B cell (primary cell): ENCODE results near the gene CFL1. TPM values are rescaled to one million over a fixed set of nuclear protein-coding genes. Genes with fewer than 3 reads are reported as not detected.

Source experiments
- ATAC-seq: fragments of 200-7000 bp; cut with Tn5 transposase; one replicate; pipeline ENCODE4 v1.10.0; 2021; ENCODE audit warnings: low read depth, mild to moderate bottlenecking, moderate number of reproducible peaks, moderate library complexity
- CTCF ChIA-PET: fragments of 350-600 bp; sonication (Branson Sonifier 250); formaldehyde crosslinking; loops from one replicate; lab custom pipeline; 2021; ENCODE audit warnings: antibody characterized with exemption, inconsistent platforms; lab: Charles Lee
- POLR2A ChIA-PET: fragments of 350-600 bp; sonication (Branson Sonifier 250); formaldehyde crosslinking; loops from one replicate; lab custom pipeline; 2021; ENCODE audit warnings: antibody characterized with exemption; lab: Charles Lee
- DNase-seq: peaks from one replicate; pipeline ENCODE4 v3.0.0; 2013
- H2AFZ ChIP-seq: 2 replicates; pipeline ENCODE4 v1.6.1; 2012; ENCODE audit warnings: mild to moderate bottlenecking, low read depth, low read length; ENCODE audit not compliant: insufficient read depth, poor library complexity, severe bottlenecking
- H3K27ac ChIP-seq, 2 donors: 1 replicate in 1 of 2; 2 replicates in 1 of 2; pipeline ENCODE4 v1.5.1; 2012 to 2013; ENCODE audit warnings: low read length in 2 of 2, mild to moderate bottlenecking in 2 of 2, moderate library complexity in 1 of 2
- H3K27me3 ChIP-seq, 4 experiments: fragments of 200-600 bp in 1 of 4; sonication (generic) in 1 of 4; replicated peaks in 1 of 4; 1 replicate in 2 of 4; 2 replicates in 2 of 4; pipeline versions ENCODE4 v1.6.1 to v1.7.0; 2013 to 2016; ENCODE audit warnings: low read length in 3 of 4, mild to moderate bottlenecking in 2 of 4, mixed read lengths in 1 of 4, moderate library complexity in 1 of 4; ENCODE audit not compliant: insufficient read depth in 4 of 4, control insufficient read depth in 3 of 4; ENCODE audit errors: control extremely low read depth in 1 of 4
- H3K36me3 ChIP-seq, 2 experiments: replicated peaks in 1 of 2; 1 replicate in 1 of 2; 2 replicates in 1 of 2; pipeline versions ENCODE4 v1.6.1 to v1.7.1; 2013; ENCODE audit warnings: low read length in 1 of 2; ENCODE audit not compliant: insufficient read depth in 2 of 2, control insufficient read depth in 1 of 2; ENCODE audit errors: control extremely low read depth in 1 of 2, extremely low read depth in 1 of 2
- H3K4me1 ChIP-seq, 2 donors: fragments of 200-600 bp in 1 of 2; sonication (generic) in 1 of 2; 1 replicate in 1 of 2; 2 replicates in 1 of 2; pipeline versions ENCODE4 v1.5.1 to v1.6.1; 2013 to 2017; ENCODE audit warnings: low read length in 2 of 2; ENCODE audit not compliant: control insufficient read depth in 2 of 2, insufficient read depth in 2 of 2
- H3K4me2 ChIP-seq: replicated peaks from 2 replicates; pipeline ENCODE3; 2012; ENCODE audit warnings: mild to moderate bottlenecking, low read depth, low read length; ENCODE audit not compliant: poor library complexity, severe bottlenecking
- H3K4me3 ChIP-seq, 5 experiments: fragments of 200-600 bp in 1 of 5; sonication (generic) in 1 of 5; 1 replicate in 3 of 5; 2 replicates in 2 of 5; pipeline versions ENCODE4 v1.5.1 to v1.7.0; 2011 to 2016; ENCODE audit warnings: low read length in 4 of 5, mild to moderate bottlenecking in 4 of 5, low read depth in 2 of 5, control low read depth in 1 of 5, moderate library complexity in 1 of 5; ENCODE audit not compliant: insufficient read depth in 1 of 5; ENCODE audit errors: control extremely low read depth in 1 of 5, extremely low read depth in 1 of 5
- H3K79me2 ChIP-seq: fragments of 200-600 bp; sonication (generic); one replicate; pipeline ENCODE4 v1.6.0; 2016; ENCODE audit warnings: low read length; ENCODE audit not compliant: control insufficient read depth, insufficient read depth
- H3K9ac ChIP-seq: fragments of 200-600 bp; sonication (generic); 2 replicates; pipeline ENCODE4 v1.6.1; 2017; ENCODE audit warnings: mild to moderate bottlenecking, low read length, moderate library complexity
- H3K9me3 ChIP-seq, 3 donors: one replicate each; pipeline versions ENCODE4 v1.6.1 to v1.7.1; 2013; ENCODE audit warnings: low read length in 2 of 3; ENCODE audit not compliant: control insufficient read depth in 2 of 3, insufficient read depth in 1 of 3; ENCODE audit errors: control extremely low read depth in 1 of 3
- H4K20me1 ChIP-seq: 2 replicates; pipeline ENCODE4 v1.6.0; 2012; ENCODE audit warnings: mild to moderate bottlenecking, low read length; ENCODE audit not compliant: insufficient read depth, control insufficient read depth, poor library complexity, severe bottlenecking
- H3K27ac Mint-ChIP-seq: one replicate; pipeline ENCODE4 v1.8.0; 2021; ENCODE audit warnings: mixed read lengths
- H3K27me3 Mint-ChIP-seq: one replicate; pipeline ENCODE4 v1.8.0; 2021; ENCODE audit warnings: mixed read lengths
- H3K4me1 Mint-ChIP-seq: one replicate; pipeline ENCODE4 v1.8.0; 2021; ENCODE audit warnings: mixed read lengths
- H3K4me3 Mint-ChIP-seq: one replicate; pipeline ENCODE4 v1.8.0; 2021; ENCODE audit warnings: mixed read lengths
- H3K9me3 Mint-ChIP-seq: one replicate; pipeline ENCODE4 v1.8.0; 2022; ENCODE audit warnings: mixed read lengths; ENCODE audit not compliant: insufficient read depth
- EZH2 ChIP-seq: IDR thresholded peaks from 2 replicates; pipeline ENCODE4 v1.6.1; 2012; ENCODE audit warnings: borderline replicate concordance, low read depth, mild to moderate bottlenecking, moderate library complexity, low read length; ENCODE audit not compliant: insufficient read depth, poor library complexity, severe bottlenecking
- WGBS: methylation state at CpG from one replicate; pipeline ENCODE4 v1.1.5; 2013; ENCODE audit warnings: missing lambda C conversion rate; ENCODE audit not compliant: insufficient coverage; 5-methylcytosine and 5-hydroxymethylcytosine counted together
- intact Hi-C: fragments of 100-400 bp; cut with micrococcal nuclease; formaldehyde crosslinking; loops from one replicate; pipeline ENCODE4 v1.10.0; 2022
- polyA plus RNA-seq: library from polyadenylated mRNA; depleted of rRNA; stranded (reverse); fragments of >200 nt; gene quantifications from 2 replicates; pipeline ENCODE4 v1.2.3, GENCODE V29; 2012
- total RNA-seq, 2 donors: library from RNA; stranded (reverse); fragments of 120-200 nt in 1 of 2; gene quantifications; 1 replicate in 1 of 2; 2 replicates in 1 of 2; pipeline versions ENCODE4 v1.2.3 to v1.2.4, GENCODE V29; 2013 to 2022
- TF ChIP-seq, protein P1 (sequence below): fragments of 200-600 bp; IDR thresholded peaks from one replicate; pipeline ENCODE4 v1.8.0; 2022; ENCODE audit warnings: antibody characterized with exemption, mild to moderate bottlenecking

The CFL1 gene
- total and polyA plus RNA-seq, 2 donors (not counting 1 experiment from before 2014, with no cell fraction given) = 455 to 990 TPM

DNA sequence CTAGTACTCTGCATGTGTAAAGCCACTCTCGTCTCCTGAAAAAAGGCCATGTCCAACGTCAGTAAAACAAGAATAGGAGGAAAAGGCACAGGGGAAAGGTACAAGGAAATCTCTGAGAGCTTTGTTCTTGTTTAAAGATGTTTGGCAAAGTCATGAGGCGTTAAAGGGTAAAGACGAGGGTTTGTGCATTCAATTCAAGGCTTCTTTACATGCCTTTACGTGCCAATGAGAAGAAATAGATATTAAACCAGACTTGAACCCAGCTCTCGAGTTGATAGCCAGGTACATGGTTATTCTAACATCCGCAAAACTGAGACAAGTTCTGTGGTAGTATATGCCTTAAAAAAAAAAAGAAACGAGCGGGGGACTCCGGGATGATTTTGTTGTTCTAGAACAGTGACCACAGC is 704 bp upstream of the CFL1 start:
- ChIA-PET POLR2A (interaction anchor here (0.6 to 4.8 kb wide), 14 partner anchors 8 to 293 kb away, joined by 3 to 65 read pairs (median 10); partner anchors contain the start of genes BANF1, CCDC85B, EIF1AD and FIBP), CTCF (interaction anchor here (1.4 to 8.6 kb wide), 6 partner anchors 13 to 244 kb away, joined by 3 to 244 read pairs (median 6); partner anchors contain the start of genes CCDC85B, EFEMP2, FIBP and PCNX3)
- Mint-ChIP-seq H3K4me1 (peaks cover 52% of the 10 kb centered on the region), H3K27me3 (no peaks in the 10 kb centered on the region), H3K9me3 (no peaks in the 10 kb centered on the region), H3K27ac (peak overlapping the region; percentile 98), H3K4me3 (peak overlapping the region; percentile 92)
- no peaks in the 10 kb centered on the region for H3K27me3 ChIP-seq
- H3K4me3 ChIP-seq = peak overlapping the region; percentile 56 to 98 (median 95)
- H3K36me3 ChIP-seq = peaks cover 0 to 53% of the 10 kb centered on the region in 2 experiments
- no peaks in the 10 kb centered on the region for H3K9me3 ChIP-seq
- no peak for ATAC-seq
- TF ChIP-seq EZH2 = no peak
- TF ChIP-seq, protein P1, sequence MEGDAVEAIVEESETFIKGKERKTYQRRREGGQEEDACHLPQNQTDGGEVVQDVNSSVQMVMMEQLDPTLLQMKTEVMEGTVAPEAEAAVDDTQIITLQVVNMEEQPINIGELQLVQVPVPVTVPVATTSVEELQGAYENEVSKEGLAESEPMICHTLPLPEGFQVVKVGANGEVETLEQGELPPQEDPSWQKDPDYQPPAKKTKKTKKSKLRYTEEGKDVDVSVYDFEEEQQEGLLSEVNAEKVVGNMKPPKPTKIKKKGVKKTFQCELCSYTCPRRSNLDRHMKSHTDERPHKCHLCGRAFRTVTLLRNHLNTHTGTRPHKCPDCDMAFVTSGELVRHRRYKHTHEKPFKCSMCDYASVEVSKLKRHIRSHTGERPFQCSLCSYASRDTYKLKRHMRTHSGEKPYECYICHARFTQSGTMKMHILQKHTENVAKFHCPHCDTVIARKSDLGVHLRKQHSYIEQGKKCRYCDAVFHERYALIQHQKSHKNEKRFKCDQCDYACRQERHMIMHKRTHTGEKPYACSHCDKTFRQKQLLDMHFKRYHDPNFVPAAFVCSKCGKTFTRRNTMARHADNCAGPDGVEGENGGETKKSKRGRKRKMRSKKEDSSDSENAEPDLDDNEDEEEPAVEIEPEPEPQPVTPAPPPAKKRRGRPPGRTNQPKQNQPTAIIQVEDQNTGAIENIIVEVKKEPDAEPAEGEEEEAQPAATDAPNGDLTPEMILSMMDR = no peak
- DNase-seq = no peak
- 0% methylated on average over 6 of the region's 10 CpGs for WGBS
- H3K4me2 ChIP-seq = peak overlapping the region; percentile 94
- peak overlapping the region; percentile 77 to 89 for H3K27ac ChIP-seq
- peaks cover 68% of the 10 kb centered on the region for H3K79me2 ChIP-seq
- intact Hi-C loops = loop anchor here (1.0 to 5.0 kb wide), 12 partner anchors 14 to 409 kb away; partner anchors contain the start of genes AP5B1, BANF1, C11orf68 and DRAP1
- peak overlapping the region; percentile 85 for H2AFZ ChIP-seq
- peak overlapping the region; percentile 79 for H3K9ac ChIP-seq
- H4K20me1 ChIP-seq = peaks cover 63% of the 10 kb centered on the region
- peaks cover 27 to 55% of the 10 kb centered on the region in 2 donors for H3K4me1 ChIP-seq

DNA sequence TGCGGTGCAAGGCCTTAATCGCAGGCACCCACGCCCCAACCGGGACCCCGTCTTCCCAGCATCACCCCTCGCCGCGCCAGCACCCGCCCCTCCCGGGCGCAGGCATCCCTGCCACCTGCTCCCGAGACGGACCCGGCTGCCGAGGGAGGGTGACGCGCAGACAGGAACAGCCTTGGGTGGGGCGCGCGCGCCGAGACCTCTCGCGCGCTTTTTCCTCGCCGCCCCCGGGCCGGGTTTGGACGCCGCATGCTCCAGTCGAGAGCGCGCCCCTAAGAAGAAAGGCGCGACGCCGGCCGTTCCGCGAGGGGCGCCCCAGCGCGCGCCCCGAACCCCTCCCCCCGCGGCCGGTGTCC is 504 bp downstream of the CFL1 start:
- H4K20me1 ChIP-seq = peaks cover 63% of the 10 kb centered on the region
- TF ChIP-seq EZH2 = no peak
- TF ChIP-seq, protein P1 = no peak
- no peaks in the 10 kb centered on the region for H3K27me3 ChIP-seq
- peak overlapping the region; percentile 94 for H3K4me2 ChIP-seq
- under 1% methylated on average over 49 of the region's 49 CpGs for WGBS
- peak overlapping the region; percentile 83 to 98 (median 95) for H3K4me3 ChIP-seq
- H3K9ac ChIP-seq = peak overlapping the region; percentile 79
- H3K36me3 ChIP-seq = peaks cover 0 to 53% of the 10 kb centered on the region in 2 experiments
- H3K9me3 ChIP-seq = no peaks in the 10 kb centered on the region
- H3K4me3 Mint-ChIP-seq = peak overlapping the region; percentile 94
- H3K4me1 ChIP-seq = peaks cover 27 to 55% of the 10 kb centered on the region in 2 donors
- POLR2A ChIA-PET = interaction anchor here (0.5 to 4.8 kb wide), 8 partner anchors 10 to 997 kb away, joined by 3 to 65 read pairs (median 4); partner anchors contain the start of genes CCDC85B, FIBP, MAP3K11 and PCNX3
- H3K79me2 ChIP-seq = peaks cover 62% of the 10 kb centered on the region
- CTCF ChIA-PET = interaction anchor here (1.0 to 8.6 kb wide), 4 partner anchors 14 to 242 kb away, joined by 3 to 244 read pairs (median 38); partner anchors contain the start of genes CCDC85B, EFEMP2, FIBP and PCNX3
- intact Hi-C loops = loop anchor here (5.0 kb wide), 1 partner anchor 410 kb away; the partner anchor contains the start of gene RAB1B
- DNase-seq (no peak), ATAC-seq (peak; percentile 0)
- H3K9me3 Mint-ChIP-seq = no peaks in the 10 kb centered on the region
- peak overlapping the region; percentile 95 for H3K27ac Mint-ChIP-seq
- H3K27me3 Mint-ChIP-seq = no peaks in the 10 kb centered on the region
- peak overlapping the region; percentile 61 for H2AFZ ChIP-seq
- peaks cover 55% of the 10 kb centered on the region for H3K4me1 Mint-ChIP-seq
- peak overlapping the region; percentile 71 to 77 for H3K27ac ChIP-seq
